Chondrocyte (in vitro differentiated cells): ENCODE data around the gene CMTM8. TPM values are rescaled to one million over a fixed set of nuclear protein-coding genes. Genes with fewer than 3 reads are reported as not detected.

Experiments used
- DNase-seq: peaks from one replicate; pipeline ENCODE4 v3.0.0; 2021; ENCODE audit warnings: mixed read lengths, low spot score
- H3K27ac Mint-ChIP-seq: one replicate; pipeline ENCODE4 v1.8.0; 2021; ENCODE audit warnings: mild to moderate bottlenecking, moderate library complexity, mixed read lengths; ENCODE audit not compliant: unreplicated experiment
- H3K27me3 Mint-ChIP-seq: 2 replicates; pipeline ENCODE4 v1.8.0; 2021; ENCODE audit warnings: low read depth, mixed read lengths
- H3K36me3 Mint-ChIP-seq: 2 replicates; pipeline ENCODE4 v1.8.0; 2021; ENCODE audit warnings: low read depth, mixed read lengths
- H3K4me1 Mint-ChIP-seq: 2 replicates; pipeline ENCODE4 v1.8.0; 2021; ENCODE audit warnings: low read depth, mild to moderate bottlenecking, mixed read lengths
- H3K4me3 Mint-ChIP-seq: one replicate; pipeline ENCODE4 v1.8.0; 2021; ENCODE audit warnings: mild to moderate bottlenecking, moderate library complexity, mixed read lengths; ENCODE audit not compliant: unreplicated experiment
- H3K9me3 Mint-ChIP-seq: 2 replicates; pipeline ENCODE4 v1.8.0; 2021; ENCODE audit warnings: low read depth, mixed read lengths
- CTCF ChIP-seq: fragments of 200-600 bp; sonication (generic); IDR thresholded peaks from 2 replicates; pipeline ENCODE4 v1.5.0; 2021; ENCODE audit warnings: antibody characterized with exemption, mild to moderate bottlenecking, moderate library complexity
- total RNA-seq: library from RNA; stranded (reverse); gene quantifications from 3 replicates; pipeline ENCODE4 v1.2.1, GENCODE V29; 2021

The CMTM8 gene
- total RNA-seq, 1 donor from 2014 or later, result 2.5 TPM

GRCh38 chr3:32274306-32274705, 35.8 kb downstream of the CMTM8 start:
- Mint-ChIP-seq H3K27me3 (no peaks in the 10 kb centered on the region), H3K27ac (no peak overlapping the region), H3K36me3 (no peaks in the 10 kb centered on the region), H3K4me1 (peaks cover 15% of the 10 kb centered on the region), H3K9me3 (no peaks in the 10 kb centered on the region), H3K4me3 (no peak overlapping the region)
- no peak for TF ChIP-seq CTCF
- DNase-seq, result no peak

- Mint-ChIP-seq H3K27ac (no peak overlapping the region), H3K4me3 (no peak overlapping the region), H3K4me1 (peaks cover 15% of the 10 kb centered on the region), H3K9me3 (no peaks in the 10 kb centered on the region), H3K36me3 (no peaks in the 10 kb centered on the region), H3K27me3 (no peaks in the 10 kb centered on the region)
- no peak for TF ChIP-seq CTCF
- DNase-seq, result no peak
These were observed 37.0 kb downstream of the CMTM8 start for GRCh38 chr3:32275506-32275905.

GRCh38 chr3:32276279-32276841, 37.9 kb downstream of the CMTM8 start:
- no peak for DNase-seq
- Mint-ChIP-seq H3K27ac (peak overlapping the region; percentile 47), H3K36me3 (no peaks in the 10 kb centered on the region), H3K27me3 (no peaks in the 10 kb centered on the region), H3K4me1 (peaks cover 15% of the 10 kb centered on the region), H3K4me3 (no peak overlapping the region), H3K9me3 (no peaks in the 10 kb centered on the region)
- TF ChIP-seq CTCF, result no peak

GRCh38 chr3:32278714-32279113, 40.2 kb downstream of the CMTM8 start:
- no peak for DNase-seq
- no peak for TF ChIP-seq CTCF
- Mint-ChIP-seq H3K36me3 (no peaks in the 10 kb centered on the region), H3K4me3 (no peak overlapping the region), H3K27me3 (no peaks in the 10 kb centered on the region), H3K9me3 (no peaks in the 10 kb centered on the region), H3K4me1 (peaks cover 15% of the 10 kb centered on the region), H3K27ac (no peak overlapping the region)

- Mint-ChIP-seq H3K36me3 (no peaks in the 10 kb centered on the region), H3K27ac (no peak overlapping the region), H3K27me3 (no peaks in the 10 kb centered on the region), H3K4me3 (no peak overlapping the region), H3K9me3 (no peaks in the 10 kb centered on the region), H3K4me1 (peaks cover 12% of the 10 kb centered on the region)
- no peak for TF ChIP-seq CTCF
- DNase-seq, result no peak
These were observed 41.9 kb downstream of the CMTM8 start for GRCh38 chr3:32280262-32280910.
